HG03039 (cell line): Measurements from ENCODE around the gene RTEL1.

Experiments
- ATAC-seq: cut with Tn5 transposase; IDR thresholded peaks from one replicate; pipeline ENCODE4 v1.9.1; 2021; ENCODE audit warnings: mild to moderate bottlenecking, moderate library complexity; ENCODE audit not compliant: unreplicated experiment

The RTEL1 gene

GRCh38 chr20:63688228-63689045 is 30.3 kb downstream of the RTEL1 start:
- ATAC-seq: no peak

- ATAC-seq: no peak
Observed at GRCh38 chr20:63689046-63690002, 31.2 kb downstream of the RTEL1 start.

GRCh38 chr20:63690003-63690897 is 32.1 kb downstream of the RTEL1 start:
- ATAC-seq: no peak

DNA sequence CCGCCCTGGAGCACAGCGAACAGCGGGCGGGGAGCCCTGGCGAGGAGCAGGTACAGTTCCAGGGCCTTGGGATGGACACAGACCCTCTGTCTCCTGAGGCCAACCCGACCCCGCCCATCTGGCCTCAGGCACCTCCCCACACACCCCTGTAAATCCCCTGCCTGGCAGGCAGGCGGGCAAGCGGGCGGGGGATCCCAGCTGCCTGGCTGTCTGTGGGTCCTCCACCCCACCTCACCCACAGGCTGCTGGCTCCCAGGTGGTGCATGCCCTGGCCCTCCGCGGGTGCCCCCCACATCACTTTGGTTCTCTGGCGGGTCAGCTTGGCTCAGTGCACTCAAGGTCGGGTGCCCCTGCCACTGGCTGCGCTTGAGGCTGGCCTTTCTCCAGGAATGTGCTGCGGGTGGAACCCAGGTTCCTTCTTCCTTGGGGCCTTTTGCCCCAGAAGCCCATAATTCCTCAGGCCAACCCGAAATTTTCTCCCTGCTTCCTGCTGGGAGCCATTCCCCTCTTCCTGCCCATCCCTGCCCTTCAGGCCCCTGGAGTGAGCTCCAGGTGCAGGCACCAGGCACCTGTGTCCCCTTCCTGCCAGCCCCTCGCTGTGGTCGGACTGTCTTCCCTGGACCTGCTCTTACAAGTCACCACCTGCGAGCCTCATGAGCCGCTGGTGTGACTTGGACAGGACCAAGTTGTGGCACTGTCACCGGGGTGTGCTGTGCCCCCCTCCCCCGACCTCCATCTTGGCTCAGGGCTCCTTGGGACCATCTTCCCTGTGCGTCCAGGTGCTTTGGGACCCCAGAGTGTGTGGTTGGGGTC is 33.0 kb downstream of the RTEL1 start:
- no peak for ATAC-seq

GRCh38 chr20:63691711-63692435 is 33.8 kb downstream of the RTEL1 start:
- no peak for ATAC-seq

DNA sequence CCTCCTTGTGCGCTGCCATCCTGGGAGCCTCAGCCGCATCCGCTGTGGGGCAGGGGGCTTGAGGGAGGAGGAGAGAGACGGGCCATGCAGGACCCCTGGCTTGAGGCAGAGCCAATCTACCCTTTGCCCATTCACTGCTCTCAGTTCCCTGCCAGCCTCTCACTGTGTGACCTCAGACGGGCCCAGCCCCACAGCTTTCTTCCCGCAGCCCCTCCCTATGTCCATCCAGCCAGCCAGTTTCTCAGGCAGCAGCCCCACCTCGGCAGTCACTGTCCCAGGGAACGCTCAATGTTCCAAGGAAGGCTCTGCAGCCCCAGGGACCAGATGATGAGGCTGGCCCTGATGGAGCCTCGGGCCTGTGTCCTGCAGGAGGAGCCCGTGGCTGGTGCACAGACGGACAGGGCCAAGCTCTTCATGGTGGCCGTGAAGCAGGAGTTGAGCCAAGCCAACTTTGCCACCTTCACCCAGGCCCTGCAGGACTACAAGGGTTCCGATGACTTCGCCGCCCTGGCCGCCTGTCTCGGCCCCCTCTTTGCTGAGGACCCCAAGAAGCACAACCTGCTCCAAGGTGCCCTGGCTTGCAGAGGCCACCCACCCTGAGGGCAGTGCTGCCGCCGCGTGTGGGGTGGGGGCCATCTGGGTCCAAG is 34.4 kb downstream of the RTEL1 start:
- ATAC-seq: no peak

DNA sequence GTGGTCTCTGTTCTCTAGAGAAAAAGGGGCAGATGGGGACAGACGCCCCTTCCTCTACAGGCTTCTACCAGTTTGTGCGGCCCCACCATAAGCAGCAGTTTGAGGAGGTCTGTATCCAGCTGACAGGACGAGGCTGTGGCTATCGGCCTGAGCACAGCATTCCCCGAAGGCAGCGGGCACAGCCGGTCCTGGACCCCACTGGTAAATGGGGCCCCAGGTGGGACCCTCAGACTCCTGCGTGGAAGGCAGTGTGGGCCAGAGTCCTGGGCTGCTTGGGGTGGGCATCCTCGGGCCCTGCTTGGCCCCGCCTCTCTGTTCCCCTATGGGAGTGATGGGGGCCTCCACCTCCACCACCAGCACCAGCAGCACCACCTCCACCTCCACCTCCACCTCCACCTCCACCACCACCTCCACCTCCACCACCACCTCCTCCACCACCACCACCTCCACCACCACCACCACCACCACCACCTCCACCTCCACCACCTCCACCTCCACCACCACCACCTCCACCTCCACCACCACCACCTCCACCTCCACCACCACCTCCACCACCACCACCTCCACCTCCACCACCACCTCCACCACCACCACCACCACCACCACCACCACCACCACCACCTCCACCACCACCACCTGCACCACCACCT is 35.1 kb downstream of the RTEL1 start:
- no peak for ATAC-seq

GRCh38 chr20:63693733-63694583 is 35.8 kb downstream of the RTEL1 start:
- no peak for ATAC-seq

GRCh38 chr20:63694584-63695423 is 36.7 kb downstream of the RTEL1 start:
- no peak for ATAC-seq

GRCh38 chr20:63695424-63696305 is 37.6 kb downstream of the RTEL1 start:
- no peak for ATAC-seq

GRCh38 chr20:63696306-63696627 is 38.2 kb downstream of the RTEL1 start:
- ATAC-seq: no peak

DNA sequence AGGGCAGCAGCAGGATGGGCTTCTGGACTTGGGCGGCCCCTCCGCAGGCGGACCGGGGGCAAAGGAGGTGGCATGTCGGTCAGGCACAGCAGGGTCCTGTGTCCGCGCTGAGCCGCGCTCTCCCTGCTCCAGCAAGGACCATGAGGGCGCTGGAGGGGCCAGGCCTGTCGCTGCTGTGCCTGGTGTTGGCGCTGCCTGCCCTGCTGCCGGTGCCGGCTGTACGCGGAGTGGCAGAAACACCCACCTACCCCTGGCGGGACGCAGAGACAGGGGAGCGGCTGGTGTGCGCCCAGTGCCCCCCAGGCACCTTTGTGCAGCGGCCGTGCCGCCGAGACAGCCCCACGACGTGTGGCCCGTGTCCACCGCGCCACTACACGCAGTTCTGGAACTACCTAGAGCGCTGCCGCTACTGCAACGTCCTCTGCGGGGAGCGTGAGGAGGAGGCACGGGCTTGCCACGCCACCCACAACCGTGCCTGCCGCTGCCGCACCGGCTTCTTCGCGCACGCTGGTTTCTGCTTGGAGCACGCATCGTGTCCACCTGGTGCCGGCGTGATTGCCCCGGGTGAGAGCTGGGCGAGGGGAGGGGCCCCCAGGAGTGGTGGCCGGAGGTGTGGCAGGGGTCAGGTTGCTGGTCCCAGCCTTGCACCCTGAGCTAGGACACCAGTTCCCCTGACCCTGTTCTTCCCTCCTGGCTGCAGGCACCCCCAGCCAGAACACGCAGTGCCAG is 38.7 kb downstream of the RTEL1 start, which contains the start of gene TNFRSF6B:
TSS of gene TNFRSF6B (plus strand) at position 25 of the 729 bp plus-strand sequence. CDS start at position 141, 116 bp downstream.
- ATAC-seq: no peak

- no peak for ATAC-seq
Observed at GRCh38 chr20:63697357-63697867, 39.3 kb downstream of the RTEL1 start.

- no peak for ATAC-seq
Observed at GRCh38 chr20:63697868-63698545, 39.9 kb downstream of the RTEL1 start.
